Fibroblast of skin of abdomen (primary cell): ENCODE measurements around the gene HRH1.
A peak's percentile ranks its signal among the peaks of the same experiment; 100 is the strongest.

Experiments
- DNase-seq: peaks from one replicate; pipeline ENCODE4 v3.0.0-alpha.2; 2013

HRH1 gene

DNA sequence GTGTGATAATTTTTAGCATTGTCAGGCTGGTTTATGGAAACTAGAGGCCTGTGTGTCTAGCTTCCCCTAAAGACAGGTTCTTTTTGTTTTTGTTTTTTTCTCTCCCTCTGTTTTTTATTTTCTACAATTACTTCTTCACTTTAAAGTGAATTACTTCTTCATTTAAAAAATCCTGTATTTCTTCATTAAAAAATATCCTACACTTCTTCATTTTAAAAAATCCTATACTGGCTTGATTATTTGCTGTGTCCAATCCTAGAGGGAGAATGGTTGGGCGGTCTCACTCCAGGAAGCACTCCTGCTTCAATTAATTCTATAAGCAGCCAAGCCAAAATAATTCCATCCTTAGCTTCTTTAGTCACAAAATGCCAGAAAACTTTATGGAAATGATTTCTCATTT is 129.7 kb downstream of the HRH1 start:
- DNase-seq, result no peak

DNA sequence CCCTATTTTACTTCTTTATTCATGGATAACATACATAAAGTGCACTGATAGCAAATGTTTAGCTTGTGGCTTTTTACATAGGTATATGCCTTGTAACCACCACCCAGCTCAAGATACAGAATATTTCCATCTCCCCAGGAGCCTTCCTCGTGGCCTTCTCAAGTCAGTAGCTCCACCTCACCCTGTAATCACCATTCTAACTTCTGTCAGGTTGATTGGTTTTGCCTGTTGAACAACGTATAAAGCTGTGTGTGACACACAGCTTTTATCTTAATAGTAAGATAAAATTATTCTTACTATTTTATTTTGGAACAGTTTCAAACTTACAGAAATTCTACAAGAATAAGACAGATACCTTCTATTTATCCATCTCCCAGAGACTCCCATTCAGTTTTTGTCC is 131.2 kb downstream of the HRH1 start:
- DNase-seq, result no peak

DNA sequence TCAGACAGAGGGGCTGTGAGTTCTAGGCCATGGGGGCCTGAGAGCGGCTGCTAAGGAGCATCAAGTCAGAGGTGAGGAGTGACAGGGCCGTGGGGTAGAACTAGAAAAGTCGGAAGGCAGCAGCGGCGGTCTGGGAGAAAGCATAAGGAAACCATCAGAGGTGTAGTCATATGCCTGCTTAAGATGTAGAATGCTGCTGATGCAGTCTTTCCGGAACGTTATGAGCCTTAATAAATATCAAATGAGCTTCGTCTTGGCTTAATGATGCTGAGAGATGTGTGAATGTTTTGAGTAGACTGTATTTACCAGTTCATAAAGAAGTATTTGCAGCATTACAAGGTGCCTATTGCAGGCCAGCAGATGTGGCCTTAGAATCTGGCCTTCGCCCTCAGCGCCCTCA is 133.1 kb downstream of the HRH1 start:
- peak; percentile 29 for DNase-seq

DNA sequence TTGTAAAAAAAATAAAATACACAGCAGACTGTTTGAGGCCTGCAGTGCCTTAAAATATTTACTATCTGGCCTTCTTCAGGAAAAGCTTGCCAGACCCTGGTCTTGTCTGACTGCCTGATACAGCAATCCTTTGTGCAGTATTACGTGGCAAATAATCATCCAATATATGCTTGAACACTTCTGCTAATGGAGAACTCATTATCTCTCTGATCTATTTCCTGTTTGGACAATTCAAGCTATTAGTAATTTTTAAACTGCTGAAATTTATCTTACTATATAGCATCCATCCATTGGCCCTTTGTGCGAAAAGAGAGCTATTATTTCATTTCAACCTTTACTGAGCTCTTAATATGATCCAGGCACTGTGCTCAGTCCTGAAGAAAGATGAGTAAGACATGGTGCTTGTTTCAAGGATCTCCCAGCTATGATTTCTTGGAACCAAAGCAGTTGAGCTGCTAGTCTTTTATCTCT is 133.8 kb downstream of the HRH1 start:
- peak; percentile 56 for DNase-seq

DNA sequence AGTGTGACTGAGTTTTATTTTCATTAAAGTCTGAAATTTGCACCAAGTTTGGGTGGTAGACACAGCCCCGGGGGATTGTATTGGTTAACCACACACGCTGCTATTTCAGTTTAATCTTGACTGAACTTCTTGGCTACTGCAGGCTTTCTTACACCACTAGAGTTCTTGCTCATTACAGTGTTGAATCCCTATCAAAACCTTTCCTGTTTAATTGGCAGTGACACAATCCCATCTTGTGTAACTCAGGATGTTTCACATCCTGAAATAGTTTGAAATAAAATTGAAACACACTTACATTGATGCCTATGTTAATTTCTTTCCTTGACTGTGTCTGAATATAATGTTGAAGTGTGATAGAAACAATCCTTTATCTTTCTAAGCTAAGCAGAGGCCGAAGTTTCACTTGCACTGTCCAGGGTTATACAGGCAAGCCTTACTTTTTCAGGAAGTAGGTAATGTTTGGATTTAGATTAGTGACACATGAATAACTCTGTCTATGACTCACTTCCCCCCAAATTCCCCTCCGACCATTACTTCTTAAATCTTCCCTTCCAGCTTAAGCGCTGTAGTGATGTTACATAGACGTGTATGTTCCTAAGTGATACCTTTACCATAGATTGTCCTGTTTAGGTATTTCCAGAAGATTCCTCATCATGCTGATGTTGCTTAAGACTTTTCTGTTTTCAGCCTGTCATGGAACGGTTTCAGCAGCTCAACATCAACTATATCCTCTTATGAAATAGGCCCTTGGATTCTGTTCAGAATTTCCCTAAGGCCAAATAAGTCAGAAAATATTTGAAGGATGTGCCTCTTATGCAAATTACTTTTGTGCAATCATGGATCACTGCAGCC is 134.7 kb downstream of the HRH1 start:
- peak; percentile 92 for DNase-seq

DNA sequence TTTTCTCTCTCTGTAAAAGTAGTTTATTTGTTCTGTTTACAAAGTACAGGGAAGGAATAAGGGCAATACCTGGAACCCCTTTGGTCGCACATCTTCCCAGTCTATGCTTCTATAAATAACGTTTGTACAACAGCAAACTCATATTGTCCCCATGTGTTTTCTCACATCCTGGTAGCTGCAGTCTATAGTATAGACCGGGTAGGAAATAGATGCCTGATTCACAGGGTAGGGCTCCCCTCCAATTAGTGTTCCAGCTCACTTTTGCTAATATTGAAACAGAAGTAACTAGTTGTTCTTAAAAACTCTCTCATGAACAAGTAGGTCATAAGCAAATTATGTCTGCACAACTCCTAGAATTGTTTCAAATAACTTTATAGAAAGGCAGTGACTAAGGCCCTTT is 135.6 kb downstream of the HRH1 start:
- DNase-seq, result no peak

DNA sequence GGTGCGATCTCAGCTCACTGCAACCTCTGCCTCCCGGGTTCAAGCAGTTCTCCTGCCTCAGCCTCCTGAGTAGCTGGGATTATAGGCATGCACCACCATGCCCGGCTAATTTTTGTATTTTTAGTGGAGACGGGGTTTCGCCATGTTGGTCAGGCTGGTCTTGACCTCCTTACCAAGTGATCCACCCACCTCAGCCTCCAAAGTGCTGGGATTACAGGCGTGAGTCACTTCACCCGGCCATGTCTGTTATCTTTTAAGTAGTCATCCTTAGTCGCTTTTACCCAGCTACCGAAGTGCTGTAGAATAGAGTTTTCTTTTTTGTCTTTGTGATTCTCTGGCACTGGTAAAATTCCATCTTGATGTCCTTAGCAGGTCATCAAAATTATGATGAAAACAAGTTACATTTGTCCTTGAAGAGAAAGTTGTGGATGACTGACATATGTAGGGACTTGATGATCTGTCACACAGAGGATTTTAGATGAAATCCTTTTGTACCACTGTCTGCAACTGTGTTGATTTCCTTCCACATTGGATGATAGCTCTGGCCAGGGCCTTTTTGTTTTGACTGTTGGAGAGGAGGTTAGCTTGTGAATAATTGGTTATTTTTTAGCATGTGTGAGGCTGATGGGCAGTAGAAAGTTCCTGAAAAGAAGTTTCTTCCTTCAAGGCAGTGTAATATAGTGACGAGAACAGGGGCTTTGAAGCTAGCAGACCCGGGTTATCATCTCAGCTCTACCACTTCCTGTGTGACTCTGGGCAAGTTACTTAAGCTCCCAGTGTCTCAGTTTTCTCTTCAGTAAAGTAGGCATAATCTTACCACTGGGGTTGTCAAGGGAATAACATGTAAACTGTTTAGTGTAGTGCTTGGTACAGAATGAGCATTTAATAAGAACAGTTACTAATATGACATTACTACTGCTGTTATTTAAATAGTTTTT is 136.7 kb downstream of the HRH1 start:
- peak; percentile 32 for DNase-seq

DNA sequence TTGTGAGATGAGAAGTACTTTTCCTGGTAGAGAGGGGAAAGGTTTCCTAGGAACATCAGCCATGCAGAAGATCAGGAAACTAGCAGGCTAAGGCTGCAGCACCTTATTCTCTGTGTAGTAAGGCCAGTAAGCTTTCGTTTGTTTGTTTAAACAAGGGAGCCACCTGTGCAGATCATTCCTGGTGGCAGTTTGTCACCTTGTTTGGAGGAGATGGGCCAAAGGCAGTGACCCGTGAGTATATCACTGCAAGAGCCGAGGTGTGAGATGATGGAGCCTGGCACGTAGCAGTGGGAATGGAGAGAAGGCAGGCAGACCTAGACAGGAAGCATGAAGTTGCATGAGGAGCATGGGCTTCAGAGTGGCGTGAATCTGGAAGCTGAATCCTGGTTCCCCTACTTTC is 137.5 kb downstream of the HRH1 start:
- no peak for DNase-seq

DNA sequence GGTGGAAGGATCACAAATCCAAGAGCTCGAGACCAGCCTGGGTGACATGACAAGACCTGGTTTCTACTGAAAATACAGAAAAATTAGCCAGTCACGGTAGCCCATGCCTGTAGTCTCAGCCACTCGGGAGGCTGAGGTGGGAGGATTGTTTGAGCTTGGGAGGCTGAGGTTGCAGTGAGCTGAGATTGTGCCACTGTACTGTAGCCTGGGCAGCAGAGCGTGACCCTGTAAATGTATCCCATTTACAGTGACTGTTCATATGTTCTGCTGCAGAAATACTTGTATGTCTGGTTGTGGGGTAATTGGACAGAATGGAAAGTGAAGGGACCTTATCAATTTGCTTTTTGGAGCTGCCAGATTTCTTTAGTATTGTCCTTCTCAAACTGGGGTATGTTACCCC is 142.8 kb downstream of the HRH1 start:
- no peak for DNase-seq

DNA sequence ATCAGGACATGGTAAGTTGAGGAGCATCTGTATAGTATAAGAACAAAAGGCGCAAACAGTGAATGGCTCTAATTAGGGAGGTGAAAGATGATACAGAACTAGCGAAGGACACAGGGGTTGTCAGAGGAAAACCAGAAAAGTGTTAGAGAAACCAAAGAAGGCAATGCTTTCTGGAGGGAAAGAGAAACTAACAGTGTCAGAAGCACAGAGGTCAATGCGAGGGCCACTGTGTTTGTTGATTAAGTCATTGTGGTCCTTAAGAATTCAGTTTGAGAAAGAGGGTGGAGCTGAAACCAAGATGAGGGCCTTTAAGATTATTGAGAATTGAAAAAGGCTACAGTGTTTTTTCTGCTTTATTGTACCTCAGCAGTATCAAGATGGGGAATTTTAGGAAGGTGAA is 146.7 kb downstream of the HRH1 start:
- no peak for DNase-seq

DNA sequence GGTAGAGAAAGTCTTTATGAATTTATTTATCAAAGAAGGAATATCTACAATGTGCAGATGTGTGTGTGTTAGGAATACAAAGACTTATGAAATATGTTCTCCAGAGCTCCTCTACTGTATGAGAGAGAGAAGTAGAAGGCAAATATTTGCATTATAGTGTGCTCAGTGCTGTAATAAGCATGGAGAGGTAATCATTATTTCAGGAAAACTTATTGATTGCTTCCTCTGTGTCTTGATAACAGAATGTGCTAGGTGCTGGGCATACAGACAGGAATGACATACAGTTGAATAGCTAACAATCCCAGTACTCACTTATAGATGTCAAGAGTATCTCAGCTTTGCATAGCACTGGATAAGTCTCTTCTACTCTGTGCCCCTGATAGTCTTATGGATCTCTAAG is 148.2 kb downstream of the HRH1 start:
- DNase-seq, result no peak

DNA sequence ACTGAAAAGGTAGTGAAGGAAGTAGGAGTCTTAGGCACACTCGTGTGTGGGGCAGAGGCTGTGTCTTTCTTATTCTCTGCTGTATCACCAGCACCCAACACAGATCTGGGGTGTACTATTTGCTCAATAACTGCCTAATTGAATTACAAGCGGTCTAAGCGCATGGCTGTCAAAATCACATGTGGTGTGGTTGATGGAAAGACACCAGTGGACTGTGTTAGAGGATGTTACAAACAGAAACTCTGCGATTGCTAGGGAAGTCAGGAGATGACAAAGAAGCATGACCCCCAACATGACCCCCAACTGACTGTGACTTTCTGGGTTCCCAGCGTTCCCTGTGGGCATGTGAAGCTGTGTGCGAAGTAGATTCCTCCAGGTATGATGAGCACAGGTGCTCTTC is 149.9 kb downstream of the HRH1 start:
- no peak for DNase-seq

DNA sequence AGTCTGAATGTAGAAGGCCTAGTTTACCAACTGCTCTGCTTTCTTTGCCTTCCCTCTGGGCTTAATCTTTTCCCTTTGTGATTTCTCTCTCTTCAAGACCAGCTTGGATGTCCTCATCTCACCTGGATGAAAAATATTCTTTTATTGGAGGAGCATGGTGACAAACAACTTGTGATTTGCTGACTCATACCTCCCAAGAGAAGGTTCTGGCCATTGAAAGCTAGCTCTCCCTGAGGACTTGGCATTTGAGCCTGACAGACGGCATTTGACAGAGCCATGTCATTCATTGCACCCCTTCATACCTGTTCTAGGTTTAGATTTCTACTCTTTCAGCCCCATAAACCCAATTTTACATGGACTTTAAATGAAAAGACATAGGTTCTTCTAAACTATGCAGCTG is 151.2 kb downstream of the HRH1 start:
- DNase-seq, result no peak

DNA sequence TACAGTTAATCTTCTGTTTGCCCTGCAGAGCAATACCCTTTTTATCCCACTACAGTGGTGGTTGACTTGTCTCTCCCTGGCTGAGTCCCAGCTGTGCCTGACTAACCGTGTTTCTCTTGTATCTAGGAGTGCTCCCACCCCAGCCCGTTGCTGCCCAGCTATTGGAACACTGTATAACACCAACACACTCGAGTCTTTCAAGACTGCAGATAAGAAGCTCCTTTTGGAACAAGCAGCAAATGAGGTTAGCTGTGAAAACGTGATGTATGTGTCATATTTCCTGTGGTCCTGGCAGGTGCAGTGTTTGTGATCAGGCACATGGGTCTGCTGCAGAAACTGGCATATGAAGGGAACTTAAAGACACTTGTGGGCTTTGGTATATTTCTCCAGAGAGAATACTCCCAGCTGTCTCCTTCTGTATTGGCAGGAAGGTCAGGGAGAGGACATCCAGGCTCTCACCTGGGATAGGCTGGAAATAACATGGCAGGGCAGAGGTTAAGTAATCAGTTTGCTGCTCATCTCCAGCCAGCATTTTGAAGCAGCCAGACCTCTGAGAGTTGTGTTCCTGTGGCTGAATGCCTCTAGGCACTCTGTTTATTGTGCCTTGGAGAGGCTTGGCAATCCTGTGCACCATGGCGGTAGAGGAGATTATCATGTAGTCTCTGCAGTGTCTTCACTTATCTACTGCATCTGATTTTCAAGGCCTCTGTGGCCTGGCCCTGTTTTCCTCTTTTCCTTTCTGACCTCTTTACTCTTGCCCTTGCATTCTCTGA is 152.7 kb downstream of the HRH1 start:
- DNase-seq, result no peak

DNA sequence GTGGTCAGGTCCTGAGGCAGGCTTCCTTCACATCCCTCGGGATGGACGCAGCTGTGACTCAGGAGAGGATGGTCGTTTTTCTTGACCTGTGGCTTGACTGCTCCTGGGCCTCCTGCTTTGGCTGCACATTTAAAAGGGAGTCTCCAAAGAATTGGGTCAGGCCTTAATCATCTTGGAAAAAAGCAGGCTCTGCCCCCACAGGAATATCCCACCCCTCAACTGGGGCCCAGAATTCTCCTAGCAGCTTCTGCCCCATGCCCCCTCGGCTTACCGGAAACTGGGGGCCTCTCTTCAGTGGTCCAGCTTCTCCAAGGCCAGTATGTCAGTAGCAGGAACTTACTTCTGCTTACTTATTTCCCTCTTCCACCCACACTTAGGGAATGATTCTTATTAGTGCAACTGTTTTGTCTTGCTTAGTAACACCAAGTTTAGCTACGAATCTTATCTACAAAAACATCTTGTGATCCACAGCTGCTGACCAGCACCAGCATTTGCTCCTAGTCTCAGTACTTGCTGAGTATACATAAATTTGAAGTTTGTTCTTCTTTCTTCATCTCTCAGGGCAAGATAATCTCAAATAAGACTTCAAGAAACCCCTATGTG is 153.6 kb downstream of the HRH1 start:
- no peak for DNase-seq

DNA sequence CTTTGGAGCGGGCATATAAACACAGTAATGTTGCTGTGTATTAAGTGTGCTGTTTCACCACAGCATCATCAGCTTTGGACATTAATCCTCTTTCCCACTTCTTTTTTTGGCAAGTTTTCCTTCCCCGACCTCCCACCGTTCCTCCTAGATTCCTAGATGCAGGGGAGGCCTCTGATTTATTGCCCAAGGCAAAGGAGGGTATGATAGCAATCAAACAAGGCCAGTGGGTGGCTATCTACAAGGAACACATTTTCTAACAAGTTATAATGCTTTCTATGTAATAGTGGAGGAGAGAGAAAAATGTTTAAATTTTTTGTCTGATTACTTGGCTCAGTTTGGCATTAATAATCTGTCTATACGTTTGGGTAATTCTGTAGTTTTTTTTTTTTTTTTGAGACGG is 156.0 kb downstream of the HRH1 start:
- DNase-seq, result no peak

DNA sequence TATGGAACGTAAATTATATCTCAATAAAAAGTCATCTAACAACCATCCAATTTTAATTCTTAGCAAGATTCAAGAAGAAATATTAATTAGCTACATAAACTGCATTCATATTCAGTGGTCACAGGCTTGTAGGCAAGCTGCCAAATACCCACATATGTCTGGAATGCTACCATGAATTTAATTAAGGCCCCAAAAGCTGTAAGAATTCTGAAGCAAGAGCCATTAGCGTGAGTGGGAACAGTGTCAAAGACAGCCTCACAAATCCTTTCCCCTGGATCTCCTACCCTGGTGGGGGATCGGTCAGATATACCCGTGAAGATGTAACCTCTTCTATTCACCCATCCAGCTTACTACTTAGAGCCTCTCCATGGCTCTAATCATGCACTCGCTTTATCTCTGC is 157.9 kb downstream of the HRH1 start:
- DNase-seq, result peak; percentile 54
